Mammary epithelial cell (primary cell): ENCODE data around the gene RYR2.

Experiments
- EZH2 ChIP-seq: IDR thresholded peaks from 2 replicates; pipeline ENCODE4 v1.6.1; 2012; ENCODE audit warnings: low read length, inconsistent platforms, borderline replicate concordance
- TF ChIP-seq, protein P1 (sequence below), 2 donors: IDR thresholded peaks in 1 of 2; conservative IDR thresholded peaks in 1 of 2; 2 replicates each; pipeline ENCODE4 v1.5.1; 2011 to 2012; ENCODE audit warnings: inconsistent platforms in 2 of 2, low read length in 2 of 2, mild to moderate bottlenecking in 2 of 2, control low read depth in 1 of 2, low read depth in 1 of 2; ENCODE audit not compliant: insufficient read depth in 1 of 2; ENCODE audit errors: extremely low read depth in 1 of 2

GRCh38 chr1:237568955-237569354 is 527.0 kb downstream of the RYR2 start:
- TF ChIP-seq, protein P1, sequence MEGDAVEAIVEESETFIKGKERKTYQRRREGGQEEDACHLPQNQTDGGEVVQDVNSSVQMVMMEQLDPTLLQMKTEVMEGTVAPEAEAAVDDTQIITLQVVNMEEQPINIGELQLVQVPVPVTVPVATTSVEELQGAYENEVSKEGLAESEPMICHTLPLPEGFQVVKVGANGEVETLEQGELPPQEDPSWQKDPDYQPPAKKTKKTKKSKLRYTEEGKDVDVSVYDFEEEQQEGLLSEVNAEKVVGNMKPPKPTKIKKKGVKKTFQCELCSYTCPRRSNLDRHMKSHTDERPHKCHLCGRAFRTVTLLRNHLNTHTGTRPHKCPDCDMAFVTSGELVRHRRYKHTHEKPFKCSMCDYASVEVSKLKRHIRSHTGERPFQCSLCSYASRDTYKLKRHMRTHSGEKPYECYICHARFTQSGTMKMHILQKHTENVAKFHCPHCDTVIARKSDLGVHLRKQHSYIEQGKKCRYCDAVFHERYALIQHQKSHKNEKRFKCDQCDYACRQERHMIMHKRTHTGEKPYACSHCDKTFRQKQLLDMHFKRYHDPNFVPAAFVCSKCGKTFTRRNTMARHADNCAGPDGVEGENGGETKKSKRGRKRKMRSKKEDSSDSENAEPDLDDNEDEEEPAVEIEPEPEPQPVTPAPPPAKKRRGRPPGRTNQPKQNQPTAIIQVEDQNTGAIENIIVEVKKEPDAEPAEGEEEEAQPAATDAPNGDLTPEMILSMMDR (conservative IDR thresholded peaks at IDR 0.05 in 1 of 2, IDR thresholded peaks at IDR 0.05 in 1 of 2; ENCODE audit: extremely low read depth in 1 of 2, insufficient read depth in 1 of 2, low read depth in 1 of 2, low read length in 2 of 2), result no peak
- no peak for TF ChIP-seq EZH2
